ENCODE measurements around the gene COL24A1. TPM values are rescaled to one million over a fixed set of nuclear protein-coding genes. Genes with fewer than 3 reads are reported as not detected.

The COL24A1 gene
- total and polyA plus RNA-seq, 2 donors (not counting 3 experiments of a cell fraction or from before 2014, with no cell fraction given): 0.03 TPM; not detected in 1

DNA sequence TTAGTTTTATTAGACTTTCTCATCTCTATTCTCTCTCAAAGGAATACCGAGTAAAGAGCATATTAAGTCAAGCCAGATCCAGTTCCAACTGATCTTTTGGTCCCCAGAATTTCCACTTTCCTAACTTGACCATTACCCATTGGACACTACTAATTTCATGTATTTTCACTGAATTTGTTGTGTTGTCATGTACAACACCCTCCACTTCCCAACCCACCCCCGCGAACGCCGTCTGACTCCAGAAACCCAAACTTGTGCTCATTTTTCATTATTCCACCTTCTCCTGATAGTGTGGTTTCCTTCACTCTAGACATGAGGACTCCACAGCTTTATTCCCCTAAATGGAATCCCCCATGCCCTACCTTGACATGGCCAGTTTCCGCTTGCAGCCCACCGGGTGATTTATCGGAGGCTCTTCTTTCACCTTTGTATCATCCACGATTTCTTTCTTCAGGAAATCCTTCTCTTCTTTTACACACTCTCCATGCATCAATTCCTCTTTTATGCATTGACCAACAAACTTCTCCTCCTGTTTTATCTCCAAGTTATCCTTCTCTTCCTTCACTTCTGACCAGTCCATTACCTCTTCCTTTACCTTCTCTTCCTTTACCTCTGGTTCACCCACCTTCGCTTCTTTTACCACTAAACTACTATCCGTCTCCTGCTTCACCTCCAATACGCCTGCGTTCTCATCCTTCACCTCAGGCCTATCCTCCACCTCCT is 449.1 kb downstream of the COL24A1 start:
- TF ChIP-seq FOS (IDR thresholded peaks at IDR 0.05; ENCODE audit: borderline replicate concordance, insufficient read depth, low read length): no peak
- no peaks in the 10 kb centered on the region for H3K27me3 ChIP-seq (ENCODE audit: control insufficient read depth in 2 of 2, insufficient read depth in 2 of 2, low read length in 2 of 2)
- H3K9me1 ChIP-seq (replicated peaks; ENCODE audit: control insufficient read depth, extremely low read depth, insufficient read depth, low read length): no peaks in the 10 kb centered on the region
- H3K79me2 ChIP-seq (ENCODE audit: control insufficient read depth, insufficient read depth, low read length): peaks cover 33% of the 10 kb centered on the region
- H3K9me3 ChIP-seq (replicated peaks; ENCODE audit: control insufficient read depth, insufficient read depth, low read length): no peaks in the 10 kb centered on the region
- H3K36me3 ChIP-seq (ENCODE audit: control insufficient read depth in 2 of 2, extremely low read depth in 1 of 2, insufficient read depth in 2 of 2, low read length in 2 of 2): peaks cover 2% of the 10 kb centered on the region in 2 experiments
- H4K20me1 ChIP-seq (replicated peaks; ENCODE audit: control insufficient read depth, extremely low read depth, insufficient read depth, low read length): no peaks in the 10 kb centered on the region
- H3K4me3 ChIP-seq (replicated peaks in 1 of 3; ENCODE audit: insufficient read depth in 1 of 3, low read depth in 1 of 3, low read length in 3 of 3): peak overlapping the region; percentile 43 to 82 (median 69)
- FAIRE-seq (no peak), DNase-seq (ENCODE audit: low read depth, low spot score) (peak; percentile 4)
- H3K27ac ChIP-seq (ENCODE audit: insufficient read depth, low read depth, low read length): peak overlapping the region; percentile 22
- POLR2A ChIA-PET: no interaction called here
- H3K9ac ChIP-seq (replicated peaks; ENCODE audit: extremely low read depth, insufficient read depth, low read length): peak overlapping the region; percentile 65
- intact Hi-C loops (cut with micrococcal nuclease) (loop anchor here (5.0 kb wide), 3 partner anchors 100 to 510 kb away; no protein-coding TSS in a partner anchor), dilution Hi-C loops (cut with MboI; ENCODE audit: extremely low pct_ligation_motif_present, low sequenced_read_pairs) (no loop called here)
- peak overlapping the region; percentile 94 for H3K4me2 ChIP-seq (ENCODE audit: insufficient read depth, low read length)
- peaks cover 13% of the 10 kb centered on the region for H3K4me1 ChIP-seq (ENCODE audit: control insufficient read depth, extremely low read depth, insufficient read depth, low read length)
- CTCF ChIA-PET: interaction anchor here (0.7 to 3.9 kb wide), 8 partner anchors 8 to 763 kb away, joined by 3 to 17 read pairs (median 6); no protein-coding TSS in a partner anchor
- no TSS peak for BruUV-seq (replicated peaks)
- peak overlapping the region; percentile 45 for H2AFZ ChIP-seq (ENCODE audit: low read depth, low read length)

DNA sequence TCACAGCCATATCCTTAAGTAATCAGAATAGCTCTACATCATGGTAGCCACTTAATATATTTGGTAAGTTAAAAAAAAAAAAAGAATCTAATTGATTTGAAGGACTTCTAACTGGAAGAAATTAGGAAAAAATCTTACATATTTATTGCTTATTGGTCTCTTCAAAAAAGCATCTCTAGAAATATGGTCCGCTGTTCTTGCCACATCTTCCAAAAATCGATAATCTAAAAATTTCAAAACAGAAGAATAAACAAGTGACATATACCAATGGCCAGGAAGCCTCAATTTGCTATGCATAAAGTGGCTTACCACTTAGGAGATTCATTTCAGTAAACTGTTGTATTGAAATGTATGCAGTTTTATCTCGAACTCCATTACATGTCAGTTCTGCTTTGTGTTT is 450.6 kb downstream of the COL24A1 start:
- peak overlapping the region; percentile 94 for H3K4me2 ChIP-seq (ENCODE audit: insufficient read depth, low read length)
- ChIA-PET CTCF (interaction anchor here (1.7 to 3.9 kb wide), 2 partner anchors 13 to 121 kb away, joined by 4 to 17 read pairs; no protein-coding TSS in a partner anchor), POLR2A (no interaction called here)
- DNase-seq (ENCODE audit: low read depth, low spot score) (no peak), FAIRE-seq (no peak)
- H3K79me2 ChIP-seq (ENCODE audit: control insufficient read depth, insufficient read depth, low read length): peaks cover 34% of the 10 kb centered on the region
- H3K4me3 ChIP-seq (replicated peaks in 1 of 3; ENCODE audit: insufficient read depth in 1 of 3, low read depth in 1 of 3, low read length in 3 of 3): no peak overlapping the region
- no peaks in the 10 kb centered on the region for H3K9me3 ChIP-seq (replicated peaks; ENCODE audit: control insufficient read depth, insufficient read depth, low read length)
- H3K36me3 ChIP-seq (ENCODE audit: control insufficient read depth in 2 of 2, extremely low read depth in 1 of 2, insufficient read depth in 2 of 2, low read length in 2 of 2): peaks cover 2 to 3% of the 10 kb centered on the region in 2 experiments
- H3K27ac ChIP-seq (ENCODE audit: insufficient read depth, low read depth, low read length): no peak overlapping the region
- peaks cover 13% of the 10 kb centered on the region for H3K4me1 ChIP-seq (ENCODE audit: control insufficient read depth, extremely low read depth, insufficient read depth, low read length)
- H3K9me1 ChIP-seq (replicated peaks; ENCODE audit: control insufficient read depth, extremely low read depth, insufficient read depth, low read length): no peaks in the 10 kb centered on the region
- no peak overlapping the region for H2AFZ ChIP-seq (ENCODE audit: low read depth, low read length)
- BruUV-seq (replicated peaks): no TSS peak
- intact Hi-C loops (cut with micrococcal nuclease): loop anchor here (5.0 kb wide), 3 partner anchors 99 to 509 kb away; no protein-coding TSS in a partner anchor
- TF ChIP-seq POLR2A (IDR thresholded peaks at IDR 0.05; ENCODE audit: low read depth, low read length): no peak
- no peak for TF ChIP-seq GATA2 (IDR thresholded peaks at IDR 0.05; ENCODE audit: insufficient read depth, insufficient read length, low read depth, low read length)
- TF ChIP-seq MYC (IDR thresholded peaks at IDR 0.05; ENCODE audit: low read depth, low read length): no peak
- TF ChIP-seq, protein P1, sequence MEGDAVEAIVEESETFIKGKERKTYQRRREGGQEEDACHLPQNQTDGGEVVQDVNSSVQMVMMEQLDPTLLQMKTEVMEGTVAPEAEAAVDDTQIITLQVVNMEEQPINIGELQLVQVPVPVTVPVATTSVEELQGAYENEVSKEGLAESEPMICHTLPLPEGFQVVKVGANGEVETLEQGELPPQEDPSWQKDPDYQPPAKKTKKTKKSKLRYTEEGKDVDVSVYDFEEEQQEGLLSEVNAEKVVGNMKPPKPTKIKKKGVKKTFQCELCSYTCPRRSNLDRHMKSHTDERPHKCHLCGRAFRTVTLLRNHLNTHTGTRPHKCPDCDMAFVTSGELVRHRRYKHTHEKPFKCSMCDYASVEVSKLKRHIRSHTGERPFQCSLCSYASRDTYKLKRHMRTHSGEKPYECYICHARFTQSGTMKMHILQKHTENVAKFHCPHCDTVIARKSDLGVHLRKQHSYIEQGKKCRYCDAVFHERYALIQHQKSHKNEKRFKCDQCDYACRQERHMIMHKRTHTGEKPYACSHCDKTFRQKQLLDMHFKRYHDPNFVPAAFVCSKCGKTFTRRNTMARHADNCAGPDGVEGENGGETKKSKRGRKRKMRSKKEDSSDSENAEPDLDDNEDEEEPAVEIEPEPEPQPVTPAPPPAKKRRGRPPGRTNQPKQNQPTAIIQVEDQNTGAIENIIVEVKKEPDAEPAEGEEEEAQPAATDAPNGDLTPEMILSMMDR (IDR thresholded peaks at IDR 0.05; ENCODE audit: extremely low read depth in 1 of 2, insufficient read depth in 1 of 2, low read depth in 1 of 2, low read length in 2 of 2): no peak
- no peak for TF ChIP-seq FOS (IDR thresholded peaks at IDR 0.05; ENCODE audit: borderline replicate concordance, insufficient read depth, low read length)
- TF ChIP-seq, protein P2, sequence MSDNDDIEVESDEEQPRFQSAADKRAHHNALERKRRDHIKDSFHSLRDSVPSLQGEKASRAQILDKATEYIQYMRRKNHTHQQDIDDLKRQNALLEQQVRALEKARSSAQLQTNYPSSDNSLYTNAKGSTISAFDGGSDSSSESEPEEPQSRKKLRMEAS (IDR thresholded peaks at IDR 0.05; ENCODE audit: insufficient read depth, insufficient read length): no peak
- no peak for TF ChIP-seq POLR2AphosphoS5 (IDR thresholded peaks at IDR 0.05; ENCODE audit: insufficient read depth, low read depth, low read length)
- no peak for TF ChIP-seq JUN (IDR thresholded peaks at IDR 0.05; ENCODE audit: borderline replicate concordance, insufficient read depth, insufficient read length, low read depth)
- no peak for TF ChIP-seq EZH2 (IDR thresholded peaks at IDR 0.05; ENCODE audit: borderline replicate concordance, low read depth, low read length, severe bottlenecking)
- no peaks in the 10 kb centered on the region for H3K27me3 ChIP-seq (ENCODE audit: control insufficient read depth in 2 of 2, insufficient read depth in 2 of 2, low read length in 2 of 2)
- H3K9ac ChIP-seq (replicated peaks; ENCODE audit: extremely low read depth, insufficient read depth, low read length): no peak overlapping the region
- dilution Hi-C loops (cut with MboI; ENCODE audit: extremely low pct_ligation_motif_present, low sequenced_read_pairs): no loop called here
- no peaks in the 10 kb centered on the region for H4K20me1 ChIP-seq (replicated peaks; ENCODE audit: control insufficient read depth, extremely low read depth, insufficient read depth, low read length)

Measured in endothelial cell of umbilical vein (primary cell).